Retinal pigment epithelial cell (primary cell): Measurements from ENCODE around the gene THBS3.
"Not testable (repeated sequence)": the region's sequence is repeated elsewhere in the genome, so short reads cannot be mapped to it uniquely, and the experiment has no call there.

Experiments used
- DNase-seq: peaks from one replicate; pipeline ENCODE4 v3.0.0-alpha.2; 2010; ENCODE audit warnings: low read depth
- H3K4me3 ChIP-seq: 2 replicates; pipeline ENCODE4 v1.5.1; 2011; ENCODE audit warnings: mild to moderate bottlenecking, low read length, control low read depth, moderate library complexity
- TF ChIP-seq, protein P1 (sequence below): conservative IDR thresholded peaks from 2 replicates; pipeline ENCODE4 v1.5.1; 2011; ENCODE audit warnings: low read depth, low read length, control low read depth, inconsistent platforms

The THBS3 gene

DNA sequence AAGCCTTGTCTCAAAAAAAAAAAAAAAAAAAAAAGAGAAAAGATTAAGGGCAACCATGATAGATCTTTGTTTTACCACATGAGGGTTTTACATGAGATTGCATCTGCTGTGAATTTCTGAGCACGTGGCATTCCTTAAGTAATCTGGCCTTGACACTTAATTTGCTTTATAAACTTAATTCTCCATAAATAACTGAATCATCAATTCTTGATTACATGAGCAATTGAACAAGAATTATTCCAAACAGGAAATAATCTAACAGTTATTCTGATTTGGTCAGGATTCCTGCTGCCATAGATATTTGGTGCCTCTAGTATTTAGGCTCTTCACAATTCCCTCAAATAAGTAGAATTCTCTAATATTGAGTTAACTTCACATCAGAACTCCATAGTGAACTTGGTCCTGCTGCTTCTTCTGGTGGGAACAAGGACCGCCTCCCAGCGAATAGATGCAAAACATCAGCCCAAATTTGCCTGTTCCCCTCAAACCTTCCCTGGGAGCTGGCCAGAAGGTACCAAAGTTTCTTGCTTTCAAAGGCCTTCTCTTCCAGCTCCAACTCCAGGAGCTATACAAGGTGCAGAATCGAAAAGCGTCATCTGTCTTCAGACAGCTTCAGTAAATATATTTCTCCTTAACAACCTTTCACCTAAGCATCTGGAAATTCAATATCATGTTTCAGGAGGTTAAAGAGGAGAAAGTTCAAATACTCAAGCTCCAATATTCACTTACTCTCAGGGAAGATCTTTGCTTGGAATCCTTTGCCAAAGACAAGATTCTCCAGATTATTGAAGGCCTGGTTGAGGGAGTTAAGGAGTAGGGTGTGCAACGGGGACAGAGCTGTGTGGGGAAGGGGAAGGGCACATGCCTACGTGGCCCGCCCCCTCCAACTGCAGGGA is 35.6 kb downstream of the THBS3 start:
- TF ChIP-seq, protein P1, sequence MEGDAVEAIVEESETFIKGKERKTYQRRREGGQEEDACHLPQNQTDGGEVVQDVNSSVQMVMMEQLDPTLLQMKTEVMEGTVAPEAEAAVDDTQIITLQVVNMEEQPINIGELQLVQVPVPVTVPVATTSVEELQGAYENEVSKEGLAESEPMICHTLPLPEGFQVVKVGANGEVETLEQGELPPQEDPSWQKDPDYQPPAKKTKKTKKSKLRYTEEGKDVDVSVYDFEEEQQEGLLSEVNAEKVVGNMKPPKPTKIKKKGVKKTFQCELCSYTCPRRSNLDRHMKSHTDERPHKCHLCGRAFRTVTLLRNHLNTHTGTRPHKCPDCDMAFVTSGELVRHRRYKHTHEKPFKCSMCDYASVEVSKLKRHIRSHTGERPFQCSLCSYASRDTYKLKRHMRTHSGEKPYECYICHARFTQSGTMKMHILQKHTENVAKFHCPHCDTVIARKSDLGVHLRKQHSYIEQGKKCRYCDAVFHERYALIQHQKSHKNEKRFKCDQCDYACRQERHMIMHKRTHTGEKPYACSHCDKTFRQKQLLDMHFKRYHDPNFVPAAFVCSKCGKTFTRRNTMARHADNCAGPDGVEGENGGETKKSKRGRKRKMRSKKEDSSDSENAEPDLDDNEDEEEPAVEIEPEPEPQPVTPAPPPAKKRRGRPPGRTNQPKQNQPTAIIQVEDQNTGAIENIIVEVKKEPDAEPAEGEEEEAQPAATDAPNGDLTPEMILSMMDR = no peak
- no peak for DNase-seq
- H3K4me3 ChIP-seq = peak overlapping the region; percentile 96

DNA sequence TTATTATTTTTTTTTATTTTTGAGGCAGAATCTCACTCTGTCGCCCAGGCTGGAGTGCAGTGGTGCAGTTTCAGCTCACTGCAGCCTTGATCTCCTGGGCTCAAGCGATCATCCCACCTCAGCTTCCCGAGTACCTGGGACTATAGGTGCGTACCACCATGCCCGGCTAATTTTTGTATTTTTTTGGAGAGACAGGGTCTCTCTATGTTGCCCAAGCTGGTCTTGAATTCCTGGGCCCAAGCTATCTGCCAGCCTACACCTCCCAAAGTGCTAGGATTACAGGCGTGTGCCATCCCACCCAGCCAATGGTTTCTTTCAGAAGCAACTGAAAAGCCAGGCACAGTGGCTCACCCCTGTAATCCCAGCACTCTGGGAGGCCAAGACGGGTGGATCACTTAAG is 36.9 kb downstream of the THBS3 start:
- H3K4me3 ChIP-seq = no peak overlapping the region
- DNase-seq = no peak

DNA sequence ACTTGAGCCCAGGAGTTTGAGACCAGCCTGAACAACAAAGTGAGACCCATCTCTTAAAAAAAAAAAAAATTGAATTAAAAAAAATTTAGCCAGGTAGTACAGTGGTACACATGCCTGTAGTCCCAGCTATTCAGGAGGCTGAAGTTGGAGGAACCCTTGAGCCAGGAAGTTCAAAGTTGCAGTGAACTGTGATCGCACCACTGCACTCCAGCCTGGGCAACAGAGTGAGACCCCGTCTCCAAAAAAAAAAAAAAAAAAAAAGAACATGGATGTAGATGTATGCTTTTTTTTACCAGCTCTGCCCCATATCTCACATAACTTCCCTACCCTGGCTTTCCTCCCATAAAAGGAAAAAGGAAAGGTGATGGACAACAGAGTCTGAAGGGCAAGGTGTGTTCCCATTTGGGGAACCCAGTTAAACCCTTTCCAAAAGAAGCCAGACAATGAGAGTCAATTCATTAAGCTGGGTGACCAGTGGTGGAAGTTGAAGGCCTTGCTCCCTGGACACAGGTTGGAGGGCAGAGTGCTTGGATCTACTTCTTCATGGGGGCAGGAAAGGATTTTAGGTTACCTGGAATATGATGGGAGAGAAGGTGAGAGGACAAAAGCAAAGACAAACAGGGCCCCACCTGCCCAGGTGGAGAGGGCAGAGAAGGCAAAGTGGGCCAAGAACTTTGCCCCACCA is 37.5 kb downstream of the THBS3 start:
- no peak for DNase-seq
- TF ChIP-seq, protein P1 = no peak
- H3K4me3 ChIP-seq = no peak overlapping the region

More for the DNA sequence above, 36.9 kb downstream of the THBS3 start:
- TF ChIP-seq, protein P1 = no peak

DNA sequence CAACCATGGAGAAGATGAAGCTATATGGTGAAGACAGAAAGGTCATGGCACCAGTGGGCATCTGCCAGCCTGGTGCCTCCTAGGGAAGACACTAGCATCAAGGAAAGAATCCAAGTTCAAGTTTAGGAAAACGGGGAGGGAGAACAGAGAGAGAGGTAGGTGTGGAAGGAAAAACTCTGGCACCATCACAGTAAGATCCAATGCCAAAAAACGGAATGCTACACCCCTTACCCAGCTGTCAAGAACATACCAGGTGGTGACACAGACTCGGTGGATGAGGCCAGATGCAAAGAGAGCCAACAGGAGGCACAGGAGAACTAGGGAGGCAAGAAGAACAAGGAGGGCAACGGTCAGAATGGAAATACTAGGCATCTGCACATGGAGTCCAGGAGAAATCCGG is 38.2 kb downstream of the THBS3 start:
- H3K4me3 ChIP-seq = no peak overlapping the region
- no peak for DNase-seq
- TF ChIP-seq, protein P1 = no peak

DNA sequence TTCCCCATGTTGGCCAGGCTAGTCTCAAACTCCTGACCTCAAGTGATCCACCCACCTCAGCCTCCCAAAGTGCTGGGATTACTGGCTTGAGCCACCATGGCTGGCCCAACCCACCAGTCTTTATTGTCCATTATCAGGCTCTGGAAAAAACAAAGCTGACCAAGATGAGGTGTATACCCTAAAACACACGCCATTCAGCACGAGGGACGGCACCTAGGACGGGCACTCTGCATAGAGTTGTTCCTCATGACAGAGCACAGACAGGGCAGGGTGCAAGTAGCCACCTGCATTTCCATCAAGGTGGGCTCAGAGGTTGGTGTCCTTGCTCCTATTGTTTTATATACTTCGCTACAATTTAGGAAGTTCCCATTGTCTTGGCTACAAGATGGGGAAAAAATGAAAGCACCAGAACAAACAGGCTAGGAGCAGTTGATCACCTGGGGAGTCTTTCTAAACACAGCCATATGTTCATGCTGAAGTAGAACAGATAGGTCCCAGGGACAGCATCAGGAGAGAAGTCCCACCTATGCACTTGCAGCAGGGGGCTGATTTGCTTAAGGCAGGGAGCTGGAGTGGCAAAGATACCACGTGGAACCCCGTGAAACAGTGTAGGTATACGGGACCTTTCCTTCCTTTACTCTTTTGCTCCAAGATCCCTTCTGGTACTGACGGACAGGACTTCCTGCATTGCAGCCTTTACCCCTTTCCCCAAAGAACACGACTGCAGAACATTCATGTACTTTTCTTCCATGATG is 39.1 kb downstream of the THBS3 start:
- no peak for DNase-seq
- H3K4me3 ChIP-seq = no peak overlapping the region
- TF ChIP-seq, protein P1 = no peak

DNA sequence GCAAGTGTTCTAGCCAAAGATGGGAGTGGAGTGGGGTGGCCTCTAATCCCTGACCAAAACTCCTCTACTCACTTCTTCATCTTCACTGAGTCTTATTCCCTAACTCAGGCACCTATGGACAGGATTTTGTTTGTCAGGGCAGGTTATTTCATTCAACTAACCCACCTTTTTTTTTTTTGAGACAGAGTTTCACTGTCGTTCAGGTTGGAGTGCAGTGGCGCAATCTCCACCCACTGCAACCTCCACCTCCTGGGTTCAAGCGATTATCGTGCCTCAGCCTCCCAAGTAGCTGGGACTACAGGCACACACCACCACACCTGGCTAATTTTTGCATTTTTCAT is 39.6 kb downstream of the THBS3 start:
- H3K4me3 ChIP-seq = not testable (repeated sequence)

DNA sequence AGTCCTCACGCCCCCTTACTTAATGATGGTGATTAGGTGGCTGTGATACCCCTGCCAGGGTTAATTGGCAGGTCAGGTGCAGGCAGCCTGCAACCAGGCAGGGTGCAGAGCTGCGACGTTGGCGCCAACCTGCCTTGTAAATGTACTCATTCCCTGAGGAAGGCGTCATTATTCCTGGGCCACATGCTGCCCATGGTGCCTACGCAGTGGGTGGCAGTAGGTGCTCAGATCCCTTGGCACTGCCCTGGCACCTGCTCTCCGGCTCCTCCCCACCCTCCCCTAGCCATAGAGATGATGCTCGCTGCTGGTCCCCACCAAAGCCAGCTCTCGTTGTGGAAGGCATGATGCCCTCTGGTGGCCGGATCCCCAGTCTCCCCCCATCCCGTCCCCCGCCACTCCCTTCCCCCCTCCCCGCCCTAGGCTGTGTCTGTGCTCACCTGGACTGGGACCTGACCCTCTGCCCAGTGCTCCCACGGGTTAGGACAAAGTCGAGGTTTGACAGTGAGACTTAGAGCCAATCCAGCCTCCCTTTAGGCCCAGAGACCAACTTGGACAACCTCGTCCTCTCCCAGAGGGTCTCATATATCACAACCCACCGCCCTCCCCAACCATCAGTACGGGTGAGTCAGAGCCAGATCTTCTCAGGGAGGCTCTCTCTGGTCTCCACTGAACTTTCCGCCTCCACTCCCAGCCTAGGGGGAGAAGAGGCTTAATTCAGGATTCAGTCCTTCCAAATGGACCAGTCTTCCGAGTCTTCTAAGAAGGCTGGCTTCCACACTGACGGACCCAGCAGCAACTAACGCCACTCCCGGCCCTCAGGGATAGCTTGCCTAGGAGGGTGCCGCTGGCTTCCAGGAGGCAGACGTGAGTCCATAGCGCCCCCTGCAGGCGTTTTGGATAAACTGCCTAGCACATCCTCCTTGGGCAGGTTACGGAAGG is 40.3 kb downstream of the THBS3 start:
- no peak for DNase-seq
- no peak overlapping the region for H3K4me3 ChIP-seq
- TF ChIP-seq, protein P1 = peak; percentile 87

More for the DNA sequence above, 39.6 kb downstream of the THBS3 start:
- DNase-seq = not testable (repeated sequence)
